Karpas-422 (cell line): ENCODE data around the gene DNAJC13. TPM values are rescaled to one million over a fixed set of nuclear protein-coding genes. Genes with fewer than 3 reads are reported as not detected.

ENCODE experiments used
- DNase-seq: peaks from one replicate; pipeline ENCODE4 v3.0.0-alpha.2; 2015
- H2AFZ ChIP-seq: fragments of 200-600 bp; sonication (generic); 2 replicates; pipeline ENCODE4 v1.6.1; 2014; ENCODE audit warnings: antibody characterized with exemption, low read length, mixed read lengths
- H3K27ac ChIP-seq: fragments of 200-600 bp; sonication (generic); 2 replicates; pipeline ENCODE4 v1.5.1; 2014; ENCODE audit warnings: mild to moderate bottlenecking, low read length, moderate library complexity
- H3K27me3 ChIP-seq: fragments of 200-600 bp; sonication (generic); 2 replicates; pipeline ENCODE4 v1.6.1; 2014; ENCODE audit warnings: low read length, mixed read lengths
- H3K36me3 ChIP-seq: fragments of 200-600 bp; sonication (generic); 2 replicates; pipeline ENCODE4 v1.6.1; 2014; ENCODE audit warnings: low read length, mixed read lengths; ENCODE audit not compliant: insufficient read depth
- H3K4me1 ChIP-seq: fragments of 200-600 bp; sonication (generic); 2 replicates; pipeline ENCODE4 v1.6.1; 2014; ENCODE audit warnings: mild to moderate bottlenecking, low read length, mixed read lengths
- H3K4me2 ChIP-seq: fragments of 200-600 bp; sonication (generic); 2 replicates; pipeline ENCODE4 v1.6.1; 2014; ENCODE audit warnings: low read length, low read depth, mild to moderate bottlenecking; ENCODE audit not compliant: poor library complexity, severe bottlenecking
- H3K4me3 ChIP-seq: fragments of 200-600 bp; sonication (generic); 2 replicates; pipeline ENCODE4 v1.5.1; 2014; ENCODE audit warnings: mild to moderate bottlenecking, antibody characterized with exemption, low read length, mixed read lengths
- H3K79me2 ChIP-seq: fragments of 200-600 bp; sonication (generic); 2 replicates; pipeline ENCODE4 v1.6.1; 2014; ENCODE audit warnings: mild to moderate bottlenecking, low read length, mixed read lengths
- H3K9ac ChIP-seq: fragments of 200-600 bp; sonication (generic); 2 replicates; pipeline ENCODE4 v1.6.0; 2014; ENCODE audit warnings: low read length
- H3K9me2 ChIP-seq: fragments of 200-600 bp; sonication (generic), shearing (Covaris generic); replicated peaks from 2 replicates; pipeline ENCODE4 v1.6.0; 2014; ENCODE audit warnings: mild to moderate bottlenecking, low read length, moderate library complexity; ENCODE audit not compliant: insufficient read depth
- H3K9me3 ChIP-seq: fragments of 300-700, 200-600 bp; sonication (generic); 2 replicates; pipeline ENCODE4 v1.6.1; 2014; ENCODE audit warnings: low read length, mixed read lengths
- H4K20me1 ChIP-seq: fragments of 200-600 bp; sonication (generic); 2 replicates; pipeline ENCODE4 v1.6.1; 2014; ENCODE audit warnings: mild to moderate bottlenecking, antibody characterized with exemption, low read length, low read depth; ENCODE audit not compliant: insufficient read depth
- total RNA-seq: library from RNA; depleted of rRNA; stranded (reverse); fragments of >200 nt; shearing (Covaris generic); gene quantifications from 2 replicates; pipeline ENCODE4 v1.2.3, GENCODE V29; 2014; ENCODE audit warnings: low replicate concordance; rRNA removed

DNAJC13 gene
- total RNA-seq, 1 experiment from 2014 or later = 38.9 TPM

DNA sequence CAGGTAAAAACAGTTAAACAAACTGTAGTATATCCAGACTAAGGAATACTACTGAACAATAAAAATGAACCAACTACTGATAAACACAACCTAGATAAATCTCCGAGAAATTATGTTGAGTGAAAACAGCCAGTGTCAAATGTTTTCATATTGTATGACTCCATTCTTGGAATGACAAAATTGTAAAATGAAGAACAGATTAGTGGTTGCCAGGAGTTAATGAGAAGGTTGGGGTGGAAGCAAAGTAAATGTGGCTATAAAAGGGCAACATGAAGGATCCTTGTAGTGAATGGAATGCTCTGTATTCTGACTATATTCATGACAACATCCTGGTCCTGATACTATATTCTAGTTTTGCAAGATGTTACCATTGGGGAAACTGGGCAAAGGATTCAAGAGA is 152.3 kb downstream of the DNAJC13 start:
- Histone ChIP-seq H3K79me2 (no peaks in the 10 kb centered on the region), H3K27me3 (no peaks in the 10 kb centered on the region), H3K9me3 (no peaks in the 10 kb centered on the region), H3K9me2 (no peaks in the 10 kb centered on the region), H3K4me2 (no peak overlapping the region), H3K4me3 (no peak overlapping the region), H3K9ac (no peak overlapping the region), H3K27ac (no peak overlapping the region), H4K20me1 (no peaks in the 10 kb centered on the region), H3K36me3 (no peaks in the 10 kb centered on the region; the same call in 1 of the 2 replicates), H2AFZ (no peak overlapping the region), H3K4me1 (peaks cover under 1% of the 10 kb centered on the region)
- no peak for DNase-seq

DNA sequence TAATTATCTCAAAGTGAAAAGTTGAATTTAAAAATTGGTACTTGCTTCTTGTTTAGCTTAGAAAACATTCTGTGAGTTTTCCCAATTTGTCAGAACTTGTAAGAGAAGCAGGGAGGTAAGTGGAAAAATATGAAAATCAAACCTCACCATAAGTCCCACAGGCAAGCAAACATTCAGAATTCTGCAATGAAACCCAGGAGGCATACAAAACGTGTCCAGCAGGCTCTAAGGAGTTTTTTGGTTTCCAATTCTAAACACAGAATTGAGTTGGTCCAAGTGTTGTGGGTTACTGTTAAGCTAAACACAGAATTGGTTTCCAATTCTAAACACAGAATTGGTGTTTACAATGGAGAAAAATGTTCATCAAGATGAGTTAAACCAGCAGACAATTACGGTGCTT is 152.7 kb downstream of the DNAJC13 start:
- H3K9ac ChIP-seq = no peak overlapping the region
- no peak for DNase-seq
- no peaks in the 10 kb centered on the region for H3K79me2 ChIP-seq
- H3K27ac ChIP-seq = no peak overlapping the region
- H3K4me2 ChIP-seq = no peak overlapping the region
- H3K4me1 ChIP-seq = no peaks in the 10 kb centered on the region
- no peaks in the 10 kb centered on the region for H3K9me3 ChIP-seq
- H3K27me3 ChIP-seq = no peaks in the 10 kb centered on the region
- H3K9me2 ChIP-seq = no peaks in the 10 kb centered on the region
- no peak overlapping the region for H3K4me3 ChIP-seq
- no peaks in the 10 kb centered on the region; the same call in 1 of the 2 replicates for H3K36me3 ChIP-seq
- H2AFZ ChIP-seq = no peak overlapping the region
- no peaks in the 10 kb centered on the region for H4K20me1 ChIP-seq

DNA sequence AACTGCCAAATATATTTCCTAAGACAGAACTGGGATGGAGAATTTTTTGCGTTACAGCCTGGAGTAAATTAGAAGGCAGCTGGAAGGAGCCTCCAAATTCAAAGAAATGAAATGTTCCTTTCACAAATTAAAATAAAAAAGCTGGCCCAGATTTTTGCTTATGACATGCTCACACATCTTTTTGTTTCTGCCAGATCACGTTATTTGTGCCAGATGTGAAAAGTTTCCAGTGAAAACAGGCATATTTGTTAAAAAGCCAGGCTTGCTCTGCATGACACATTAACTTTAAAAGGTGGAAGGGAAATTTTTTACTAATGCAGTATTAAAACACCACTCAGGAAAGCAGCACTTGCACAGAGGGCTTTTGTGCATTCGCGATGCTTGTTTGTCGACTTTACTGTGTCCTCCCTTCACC is 156.5 kb downstream of the DNAJC13 start:
- Histone ChIP-seq H3K27me3 (no peaks in the 10 kb centered on the region), H3K4me1 (no peaks in the 10 kb centered on the region), H3K9me2 (no peaks in the 10 kb centered on the region), H3K4me3 (no peak overlapping the region), H3K27ac (no peak overlapping the region), H2AFZ (no peak overlapping the region), H3K79me2 (no peaks in the 10 kb centered on the region), H3K9ac (no peak overlapping the region), H4K20me1 (no peaks in the 10 kb centered on the region), H3K9me3 (no peaks in the 10 kb centered on the region), H3K4me2 (no peak overlapping the region), H3K36me3 (no peaks in the 10 kb centered on the region; the same call in 1 of the 2 replicates)
- DNase-seq = no peak

DNA sequence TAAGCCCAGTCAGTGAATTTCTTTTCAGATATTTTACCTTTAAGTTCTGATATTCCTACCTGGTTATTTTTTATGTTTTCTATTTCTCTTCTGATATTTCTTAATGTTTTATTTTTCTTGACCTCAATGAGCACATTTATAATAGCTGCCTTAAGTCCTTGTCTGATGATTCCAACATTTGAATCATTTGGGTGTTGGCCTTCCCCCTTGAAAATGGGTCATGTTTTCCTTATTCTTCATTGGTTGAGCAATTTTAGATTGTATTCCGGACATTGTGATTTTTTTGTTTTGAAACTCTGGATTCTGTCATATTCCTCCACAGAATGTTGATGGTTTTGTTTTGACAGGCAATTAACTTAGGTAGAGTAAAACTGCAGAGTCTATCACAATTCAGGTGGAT is 170.1 kb downstream of the DNAJC13 start:
- no peaks in the 10 kb centered on the region for H3K36me3 ChIP-seq
- no peak overlapping the region for H3K4me3 ChIP-seq
- no peaks in the 10 kb centered on the region for H3K27me3 ChIP-seq
- H3K27ac ChIP-seq = no peak overlapping the region
- no peaks in the 10 kb centered on the region for H3K4me1 ChIP-seq
- DNase-seq = no peak
- no peaks in the 10 kb centered on the region for H3K79me2 ChIP-seq
- no peaks in the 10 kb centered on the region for H3K9me3 ChIP-seq
- no peak overlapping the region for H2AFZ ChIP-seq
- H3K9ac ChIP-seq = no peak overlapping the region
- no peaks in the 10 kb centered on the region for H3K9me2 ChIP-seq
- no peak overlapping the region for H3K4me2 ChIP-seq
- no peaks in the 10 kb centered on the region for H4K20me1 ChIP-seq

Other genes with a start within 250 kb of the DNAJC13 start
- 0.36 and 0.71 TPM in 2 replicates for gene ACP3, start 100.1 kb upstream of the DNAJC13 start, total RNA-seq
- 7.4 and 8.4 TPM in 2 replicates for gene ACKR4, start 179.8 kb downstream of the DNAJC13 start, total RNA-seq
- gene ACAD11, start 242.3 kb downstream of the DNAJC13 start, total RNA-seq = 16.5 and 25.0 TPM in 2 replicates
- 59.9 and 62.1 TPM in 2 replicates for gene UBA5, start 242.8 kb downstream of the DNAJC13 start, total RNA-seq